ENCODE data around the gene LDHD. TPM values are rescaled to one million over a fixed set of nuclear protein-coding genes. Genes with fewer than 3 reads are reported as not detected.

LDHD gene
- total RNA-seq, 1 donor from 2014 or later, result 0.12 TPM

GRCh38 chr16:75127713-75128415 is 11.3 kb upstream of the LDHD start:
- H3K4me3 ChIP-seq (ENCODE audit: low read depth, low read length), result no peak overlapping the region
- no peak for TF ChIP-seq CTCF (conservative IDR thresholded peaks at IDR 0.05; ENCODE audit: low read depth, low read length)
- no peak for DNase-seq (ENCODE audit: low read depth)

- TF ChIP-seq CTCF (conservative IDR thresholded peaks at IDR 0.05; ENCODE audit: low read depth, low read length), result no peak
- no peak overlapping the region for H3K4me3 ChIP-seq (ENCODE audit: low read depth, low read length)
- DNase-seq (ENCODE audit: low read depth), result no peak
These were observed 6.0 kb upstream of the LDHD start for GRCh38 chr16:75122609-75123008.

- no peak for DNase-seq (ENCODE audit: low read depth)
- TF ChIP-seq CTCF (conservative IDR thresholded peaks at IDR 0.05; ENCODE audit: low read depth, low read length), result no peak
- H3K4me3 ChIP-seq (ENCODE audit: low read depth, low read length), result no peak overlapping the region
These were observed 5.5 kb upstream of the LDHD start for GRCh38 chr16:75121949-75122568.

- no peak for TF ChIP-seq CTCF (conservative IDR thresholded peaks at IDR 0.05; ENCODE audit: low read depth, low read length)
- H3K4me3 ChIP-seq (ENCODE audit: low read depth, low read length), result no peak overlapping the region
- no peak for DNase-seq (ENCODE audit: low read depth)
These were observed 3.7 kb upstream of the LDHD start for GRCh38 chr16:75120253-75120652.

- TF ChIP-seq CTCF (conservative IDR thresholded peaks at IDR 0.05; ENCODE audit: low read depth, low read length), result no peak
- H3K4me3 ChIP-seq (ENCODE audit: low read depth, low read length), result no peak overlapping the region
- DNase-seq (ENCODE audit: low read depth), result no peak
These were observed 2.5 kb upstream of the LDHD start for GRCh38 chr16:75118943-75119539.

- DNase-seq (ENCODE audit: low read depth), result no peak
- H3K4me3 ChIP-seq (ENCODE audit: low read depth, low read length), result no peak overlapping the region
- no peak for TF ChIP-seq CTCF (conservative IDR thresholded peaks at IDR 0.05; ENCODE audit: low read depth, low read length)
These were observed 298 bp upstream of the LDHD start for GRCh38 chr16:75116911-75117245.

Measured in epithelial cell of proximal tubule (primary cell).